Erythroblast (primary cell): ENCODE data around the gene PLEKHF1.

Source experiments
- DNase-seq, 2 experiments: peaks; one replicate each; lab custom pipeline; 2025; lab: John Stamatoyannopoulos, UW
- GATA1 ChIP-seq: IDR thresholded peaks from 2 replicates; pipeline ENCODE4 v1.6.1; 2011; ENCODE audit warnings: low read depth, mild to moderate bottlenecking, control low read depth, low read length, moderate library complexity
- POLR2A ChIP-seq: IDR thresholded peaks from 2 replicates; pipeline ENCODE4 v1.6.1; 2011; ENCODE audit warnings: mild to moderate bottlenecking, low read length

Gene PLEKHF1

DNA sequence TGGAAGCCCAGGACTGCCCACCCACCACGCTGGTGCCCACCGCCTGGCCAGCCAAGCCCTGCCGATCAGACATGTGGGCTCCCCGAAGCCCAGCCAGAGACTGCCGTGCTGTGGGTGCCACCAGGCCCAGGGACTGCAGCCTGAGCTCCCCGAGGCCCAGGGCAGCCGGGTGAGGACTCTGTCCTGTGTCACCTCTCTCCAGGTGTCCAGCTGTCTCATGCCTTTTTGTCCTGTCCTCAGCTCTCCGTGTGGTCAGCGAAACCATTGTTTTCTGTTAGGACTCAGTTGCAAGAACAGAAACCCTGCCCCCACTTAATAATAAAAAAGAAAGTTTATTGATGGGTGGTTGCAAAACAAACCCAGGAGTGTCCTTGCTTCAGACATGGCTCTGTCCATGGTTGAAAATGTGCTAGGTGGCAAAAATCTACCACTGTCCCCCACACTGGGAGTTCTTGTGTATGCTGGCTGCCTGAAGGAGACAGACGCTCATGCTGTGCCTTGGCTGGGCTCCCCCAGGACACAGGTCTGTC, 9.9 kb downstream of the PLEKHF1 start:
- no peak for TF ChIP-seq GATA1
- TF ChIP-seq POLR2A = no peak
- DNase-seq = no peak

DNA sequence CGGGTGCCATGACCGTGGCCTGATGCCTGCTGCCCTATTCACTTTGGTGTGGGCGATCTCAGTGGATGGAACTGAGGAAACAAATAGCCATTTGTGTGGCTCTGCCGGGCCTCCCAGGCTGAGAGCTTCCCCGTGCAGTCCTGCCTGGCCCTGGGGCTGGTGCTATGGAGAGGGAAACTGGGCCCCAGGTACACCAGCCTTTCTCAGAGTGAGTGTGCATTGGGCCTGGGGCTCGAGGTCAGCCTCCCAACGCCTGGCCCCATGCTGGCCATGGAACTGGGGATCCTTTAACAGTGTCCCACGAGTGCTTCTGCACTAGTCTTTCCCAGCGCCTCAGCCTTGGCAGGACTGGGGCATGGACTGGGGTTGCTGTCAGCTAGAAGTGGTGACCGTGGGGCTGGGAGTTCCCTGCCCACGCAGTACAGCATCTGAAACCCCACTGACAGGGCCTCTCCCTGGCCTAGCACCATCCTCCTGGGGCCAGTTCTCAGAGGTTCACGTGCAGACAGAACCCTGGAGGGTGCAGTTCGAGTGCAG, 10.5 kb downstream of the PLEKHF1 start:
- TF ChIP-seq GATA1 = no peak
- no peak for TF ChIP-seq POLR2A
- DNase-seq = no peak

DNA sequence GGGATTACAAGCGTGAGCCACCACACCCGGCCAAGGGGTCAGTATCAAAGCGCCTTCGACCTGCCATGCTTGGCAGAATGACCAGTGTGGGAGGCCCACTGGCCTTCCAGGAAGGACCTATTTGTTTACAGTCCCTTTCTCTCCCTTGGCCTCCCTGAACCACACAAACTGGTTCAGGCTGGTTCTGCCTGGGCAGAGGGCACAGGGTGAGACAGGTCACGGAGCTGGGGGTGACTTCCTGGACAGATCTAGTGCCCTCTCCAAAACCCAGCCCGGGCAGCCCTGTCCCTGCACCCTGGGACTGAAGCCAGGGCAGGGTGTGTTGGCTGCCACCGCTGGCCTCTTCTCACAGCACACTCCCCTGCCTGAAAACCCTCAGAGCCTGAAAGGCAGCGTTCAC, 11.3 kb downstream of the PLEKHF1 start:
- no peak for DNase-seq
- no peak for TF ChIP-seq GATA1
- no peak for TF ChIP-seq POLR2A

DNA sequence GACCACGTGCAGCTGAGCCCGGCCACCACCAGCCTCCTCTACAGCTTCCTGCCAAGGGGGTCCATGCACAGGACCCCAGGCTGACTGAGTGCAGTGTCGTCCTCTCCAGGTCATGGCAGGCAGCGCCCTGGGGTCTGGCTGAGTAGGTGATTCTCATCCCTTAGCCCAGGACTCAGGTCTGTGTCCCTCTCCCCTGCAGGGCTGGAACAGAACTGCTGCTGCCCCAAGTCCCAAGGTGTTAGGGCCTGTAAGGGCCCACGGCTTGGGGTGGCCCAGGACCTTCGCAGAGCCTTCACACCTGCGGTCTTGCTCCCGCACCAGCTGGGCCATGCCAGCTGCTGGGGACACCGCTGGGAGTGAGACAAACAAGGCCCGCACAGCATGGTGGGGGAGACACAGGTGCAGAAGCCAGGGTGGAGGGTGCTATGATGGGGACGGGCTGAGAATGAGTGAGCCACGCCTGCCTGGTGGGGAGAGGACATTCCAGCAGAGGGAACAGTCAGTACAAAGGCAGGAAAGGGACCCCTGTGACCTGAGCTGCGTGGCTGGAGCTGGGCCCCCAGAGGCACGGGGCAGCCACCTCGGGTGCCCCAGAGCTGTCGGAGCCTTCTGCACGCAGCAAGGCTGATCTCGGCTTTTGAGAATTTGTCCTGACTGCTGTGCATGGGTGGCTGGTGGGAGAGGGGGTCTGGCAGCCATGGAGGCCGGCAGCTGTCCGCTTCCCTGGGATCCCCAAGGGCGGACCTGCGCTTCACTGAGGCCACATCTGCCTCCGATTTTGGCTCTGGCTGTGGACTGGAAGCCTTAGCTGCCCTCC, 11.9 kb downstream of the PLEKHF1 start:
- TF ChIP-seq GATA1 (no peak), POLR2A (no peak)
- DNase-seq = no peak

DNA sequence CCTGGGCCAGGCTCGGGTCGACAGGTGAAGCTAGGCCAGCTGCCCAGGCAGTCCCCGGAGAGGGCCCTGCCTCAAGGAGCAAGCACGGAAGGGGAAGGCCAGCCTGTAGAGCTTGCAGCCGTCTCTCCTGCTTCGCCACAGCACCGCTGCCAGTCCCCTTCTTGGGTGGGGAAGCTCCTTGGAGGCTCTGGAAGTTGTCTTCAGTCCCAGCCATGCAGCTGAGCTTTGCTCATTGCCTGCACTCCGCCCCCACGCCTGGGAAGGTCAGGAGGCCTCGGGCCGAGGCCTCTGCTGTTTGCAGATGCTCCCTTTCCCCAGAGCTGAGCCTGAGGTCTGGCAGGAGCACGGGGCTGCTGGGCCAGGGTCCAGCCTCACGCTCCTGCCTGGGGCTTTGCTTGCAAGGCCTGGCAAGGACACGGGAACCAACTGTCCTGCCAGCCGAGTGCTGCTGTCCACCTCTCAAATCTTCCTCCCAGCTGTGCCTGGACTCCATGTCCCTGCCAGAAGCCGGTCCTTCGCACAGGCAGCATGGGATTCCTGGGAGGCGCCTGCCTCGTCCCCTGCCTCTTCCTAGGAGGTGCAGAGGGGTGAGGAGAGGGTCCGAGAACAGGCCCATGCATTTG, 13.3 kb downstream of the PLEKHF1 start:
- DNase-seq = no peak
- no peak for TF ChIP-seq POLR2A
- TF ChIP-seq GATA1 = no peak

DNA sequence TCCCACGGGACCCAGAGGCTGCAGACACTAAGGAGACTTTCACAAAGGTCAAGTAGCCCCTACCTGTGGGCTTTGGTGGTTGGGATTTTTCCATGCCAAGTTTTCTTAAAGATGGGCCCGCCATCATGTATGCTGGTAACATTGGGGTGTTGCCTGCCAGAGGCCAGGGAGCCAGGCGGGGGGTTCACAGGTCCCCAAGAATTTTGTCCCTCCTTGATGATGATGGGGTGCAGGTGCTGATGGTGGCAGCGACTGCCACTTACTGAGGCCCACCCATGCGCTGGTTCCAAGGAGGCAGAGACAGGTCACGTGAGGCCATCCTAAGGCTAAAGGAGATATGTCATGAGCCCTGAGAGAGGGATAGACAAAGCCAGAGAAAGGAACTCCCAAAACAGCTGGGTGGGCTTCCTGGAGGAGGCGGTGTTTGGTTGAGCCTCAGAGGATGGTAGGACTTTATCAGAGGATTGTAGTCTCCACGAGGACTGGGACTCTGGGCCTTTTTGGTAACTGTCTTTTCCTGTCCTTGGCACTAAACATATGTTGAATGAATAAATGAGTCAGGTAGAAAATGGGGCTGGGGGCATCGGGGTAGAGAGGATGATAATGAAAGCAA, 14.4 kb downstream of the PLEKHF1 start:
- TF ChIP-seq GATA1 (no peak), POLR2A (no peak)
- DNase-seq = no peak

DNA sequence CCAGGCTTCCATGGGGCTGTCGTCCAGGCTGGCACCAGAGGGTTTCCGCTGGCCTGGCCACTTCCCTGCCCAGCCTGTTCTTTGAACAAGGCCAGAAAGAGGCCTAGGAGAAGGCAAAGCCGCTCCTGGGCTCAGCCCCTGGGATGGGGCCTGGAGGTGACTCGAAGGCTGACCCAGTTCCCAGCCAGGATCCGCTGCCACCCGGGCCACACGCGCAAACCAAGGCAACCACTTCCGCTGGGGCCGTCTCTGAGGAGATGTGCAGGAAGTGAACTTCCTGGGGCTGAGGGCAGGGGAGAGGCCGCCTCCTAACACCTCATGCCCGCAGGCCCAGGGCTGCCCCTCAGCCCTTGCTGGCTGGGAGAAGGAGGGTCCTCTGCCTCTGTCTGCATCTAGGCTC, 15.2 kb downstream of the PLEKHF1 start:
- TF ChIP-seq GATA1 = no peak
- no peak for TF ChIP-seq POLR2A
- DNase-seq = peak in 1 of 2 experiments; percentile 2

DNA sequence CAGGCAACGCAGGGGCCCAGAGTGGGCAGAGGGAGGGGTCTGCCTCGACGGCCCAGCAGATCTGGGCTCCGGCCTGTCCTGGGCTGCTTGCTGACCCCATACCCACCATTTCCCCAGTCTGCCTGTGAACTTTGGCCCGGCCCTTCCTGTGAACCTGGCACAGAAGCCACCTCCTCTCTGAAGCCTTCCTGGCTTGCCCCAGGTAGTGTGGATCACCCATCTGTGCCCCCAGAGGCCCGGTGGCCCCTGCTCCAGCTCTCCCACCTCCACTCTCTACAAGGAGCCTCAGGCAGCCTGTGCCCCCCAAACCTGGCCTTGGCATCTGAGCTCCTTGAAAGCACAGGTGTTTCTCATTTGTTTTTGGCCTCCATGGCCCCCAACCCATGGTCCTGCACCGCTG, 15.7 kb downstream of the PLEKHF1 start:
- TF ChIP-seq POLR2A (no peak), GATA1 (no peak)
- no peak for DNase-seq

DNA sequence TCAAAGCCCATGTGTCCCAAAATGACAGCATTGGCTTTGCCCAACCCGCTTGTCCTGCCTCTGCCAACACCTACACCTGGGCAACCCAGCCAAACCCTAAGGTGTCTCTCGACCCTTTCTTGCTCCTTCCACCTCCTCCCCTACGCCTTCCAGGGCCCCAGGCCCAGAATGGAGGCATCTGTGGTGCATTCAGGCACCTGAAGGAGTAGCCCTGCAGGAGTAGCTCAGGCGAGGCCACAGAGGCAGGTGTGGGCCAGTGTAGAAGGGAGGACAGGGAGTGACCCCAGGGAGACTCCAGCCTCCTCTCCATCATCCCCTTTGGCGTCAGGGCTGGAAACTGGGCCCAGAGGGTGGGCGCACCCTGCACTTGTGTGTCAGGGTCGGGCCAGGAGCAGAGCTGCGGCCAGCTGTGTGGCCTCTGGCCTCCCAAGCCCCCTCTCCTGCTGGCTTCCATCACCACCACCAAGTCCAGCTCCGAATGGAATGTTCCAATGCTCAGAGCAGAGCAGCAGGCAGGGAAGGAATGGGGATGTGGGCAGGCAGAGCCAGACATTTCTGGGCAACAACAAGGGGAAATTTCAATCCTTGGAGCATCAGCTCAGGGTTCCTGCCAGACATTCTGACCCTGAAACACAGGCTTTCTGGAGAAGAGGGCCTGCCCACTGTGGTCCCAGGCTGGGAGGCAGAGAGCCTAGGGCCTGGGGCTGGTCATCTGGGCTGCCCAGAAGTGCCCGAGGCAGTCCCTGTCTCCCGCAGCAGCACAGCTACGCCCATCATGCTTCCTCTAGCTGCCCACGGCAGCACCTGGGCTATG, 16.4 kb downstream of the PLEKHF1 start:
- DNase-seq = no peak
- TF ChIP-seq POLR2A = no peak
- no peak for TF ChIP-seq GATA1

DNA sequence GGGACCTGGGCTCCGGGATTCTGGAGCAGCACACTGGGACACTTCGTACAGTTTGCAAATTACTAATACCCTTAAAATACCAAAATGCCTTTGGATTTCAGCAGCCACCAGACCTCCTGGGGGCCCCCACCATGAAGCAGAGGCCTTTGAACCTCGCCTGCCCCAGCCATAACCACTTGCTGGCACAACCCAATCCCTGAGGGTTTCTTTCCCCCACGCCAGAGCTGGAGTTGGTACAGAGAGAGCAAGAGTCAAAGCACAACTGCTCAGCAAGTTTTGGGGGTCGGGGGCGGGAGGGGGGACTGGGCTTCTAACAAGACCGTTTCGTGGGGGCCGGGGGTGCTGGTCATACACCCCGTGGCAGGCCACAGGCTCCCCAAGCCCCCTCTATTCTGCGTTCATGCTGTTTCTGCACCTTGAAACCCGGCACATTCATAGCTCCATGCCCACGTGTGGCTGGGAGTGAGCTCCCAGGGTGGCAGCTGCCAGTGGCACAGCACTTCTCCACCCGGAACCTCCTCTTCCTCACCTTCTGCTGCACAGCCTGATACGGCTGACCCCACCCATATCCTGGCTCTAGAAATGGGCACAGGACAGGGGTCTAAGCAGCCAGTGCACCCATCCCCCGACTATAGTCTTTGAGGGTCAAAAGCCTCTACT, 17.1 kb downstream of the PLEKHF1 start:
- TF ChIP-seq POLR2A (no peak), GATA1 (no peak)
- DNase-seq = no peak

DNA sequence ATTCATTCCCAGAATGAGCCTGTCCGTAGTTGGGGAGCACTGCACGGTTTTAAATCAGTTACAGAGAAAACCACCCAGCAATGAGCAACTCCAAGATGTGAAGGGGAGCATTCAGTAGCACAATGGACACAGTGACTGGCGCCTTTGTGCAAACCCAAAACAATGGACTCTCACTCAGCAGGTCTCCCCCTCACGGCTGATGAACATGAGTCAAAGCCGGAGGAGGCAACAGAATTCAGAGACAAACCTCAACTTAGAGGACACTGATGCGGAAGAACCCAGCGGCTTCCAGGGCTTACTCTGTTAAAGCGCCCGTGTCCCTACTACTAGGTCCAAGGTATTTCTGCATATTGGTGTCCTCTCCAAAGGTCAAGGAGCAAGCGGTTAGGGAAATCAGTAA, 17.7 kb downstream of the PLEKHF1 start:
- no peak for DNase-seq
- TF ChIP-seq GATA1 (no peak), POLR2A (no peak)

DNA sequence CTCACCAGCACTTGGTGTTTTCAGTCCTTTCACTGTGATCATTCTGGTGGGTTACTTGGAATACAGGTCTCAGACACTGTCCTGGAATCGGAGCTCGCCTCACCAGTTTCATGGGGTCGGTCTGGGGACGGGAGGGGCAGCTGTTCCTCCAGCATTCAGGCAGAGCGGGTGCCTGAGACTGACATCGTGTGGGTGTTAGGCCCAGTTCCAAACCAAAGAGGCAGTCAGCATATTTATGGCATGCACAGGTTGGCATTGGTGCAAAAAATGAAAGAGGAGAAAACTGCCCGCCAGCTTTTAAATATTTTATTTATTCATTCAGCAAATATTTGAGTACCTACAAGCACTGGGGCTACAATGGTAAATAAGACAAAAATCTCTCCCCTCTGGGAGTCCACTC, 20.1 kb downstream of the PLEKHF1 start:
- DNase-seq = no peak
- no peak for TF ChIP-seq GATA1
- no peak for TF ChIP-seq POLR2A
